ENCODE measurements around the gene RGS6.

The RGS6 gene

DNA sequence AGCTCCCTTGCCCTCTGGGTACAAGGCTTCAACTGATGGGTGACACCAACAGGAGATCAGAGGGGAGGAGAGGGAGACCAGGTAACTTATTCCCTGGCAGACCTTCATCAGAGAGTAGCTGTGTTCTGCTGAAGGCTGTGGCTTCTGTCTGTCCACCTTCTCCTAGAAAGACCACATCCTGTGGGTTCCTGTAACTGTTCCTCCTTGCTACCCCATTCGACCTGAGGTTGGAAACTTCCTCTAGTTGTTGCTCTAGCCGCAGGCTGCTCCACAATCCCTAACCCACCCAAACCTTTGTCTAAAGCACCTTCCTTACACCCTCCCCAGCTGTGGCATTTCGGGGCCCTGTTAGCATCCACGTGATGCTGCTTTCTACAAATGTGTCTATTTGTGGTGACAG lies 507.5 kb downstream of the RGS6 start:
- Histone ChIP-seq H3K79me1 (ENCODE audit: low read length) (peaks cover 7% of the 10 kb centered on the region), H3K4me3 (ENCODE audit: low read depth, low read length) (no peak overlapping the region), H3K27ac (ENCODE audit: low read depth, low read length) (no peak overlapping the region), H3K14ac (ENCODE audit: low read length) (no peak overlapping the region), H2BK5ac (ENCODE audit: low read depth, low read length, poor library complexity) (no peak overlapping the region), H2BK12ac (ENCODE audit: low read length) (no peak overlapping the region), H3K4me1 (ENCODE audit: control insufficient read depth in 1 of 2, insufficient read depth in 2 of 2, low read length in 2 of 2) (peaks cover 7 to 9% of the 10 kb centered on the region in 2 experiments), H3K36me3 (ENCODE audit: control insufficient read depth in 1 of 2, insufficient read depth in 2 of 2, low read length in 2 of 2) (no peaks in the 10 kb centered on the region), H2BK120ac (ENCODE audit: insufficient read depth, low read length, poor library complexity) (no peak overlapping the region), H3K4ac (ENCODE audit: low read depth, low read length) (no peak overlapping the region), H3K9me3 (ENCODE audit: insufficient read depth, low read depth, low read length) (no peaks in the 10 kb centered on the region), H3K23ac (ENCODE audit: low read length) (no peak overlapping the region), H4K12ac (ENCODE audit: low read depth, low read length) (no peak overlapping the region), H3K9ac (ENCODE audit: low read length) (no peak overlapping the region), H4K91ac (ENCODE audit: low read depth, low read length) (no peak overlapping the region), H2AFZ (ENCODE audit: insufficient read depth, low read length, poor library complexity) (no peak overlapping the region), H3K18ac (ENCODE audit: low read length) (no peak overlapping the region), H3K79me2 (ENCODE audit: control insufficient read depth, insufficient read depth, low read length, poor library complexity) (no peaks in the 10 kb centered on the region), H3K27me3 (ENCODE audit: insufficient read depth, low read length) (no peaks in the 10 kb centered on the region), H4K8ac (ENCODE audit: low read depth, low read length) (no peak overlapping the region), H2AK5ac (ENCODE audit: low read length) (no peak overlapping the region), H3K4me2 (ENCODE audit: low read length) (no peak overlapping the region)
- DNase-seq = no peak
- WGBS (ENCODE audit: extremely low coverage, insufficient coverage, insufficient read length) = no CpG with 5 or more reads among the region's 4 CpGs

DNA sequence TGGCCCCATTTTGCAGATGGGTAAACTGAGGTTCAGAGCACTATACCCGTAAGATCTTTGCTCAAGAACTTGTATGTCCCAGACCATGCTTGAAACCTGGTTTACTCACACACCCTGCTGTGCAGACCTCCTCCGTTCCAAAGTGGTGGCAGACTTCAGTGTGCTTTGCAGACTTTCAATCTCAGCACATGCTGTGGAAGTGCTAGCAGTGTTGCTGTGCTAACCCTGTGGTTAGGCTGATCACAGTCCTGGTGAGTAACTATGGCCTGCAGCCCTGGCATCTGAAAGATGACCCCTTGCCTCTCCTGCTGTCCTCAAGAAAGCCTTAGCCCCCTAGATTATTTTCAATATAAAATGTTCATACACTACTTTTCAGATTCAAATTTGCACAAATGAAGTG lies 511.0 kb downstream of the RGS6 start:
- Histone ChIP-seq H2BK5ac (ENCODE audit: low read depth, low read length, poor library complexity) (no peak overlapping the region), H4K12ac (ENCODE audit: low read depth, low read length) (no peak overlapping the region), H3K4me2 (ENCODE audit: low read length) (no peak overlapping the region), H2BK12ac (ENCODE audit: low read length) (no peak overlapping the region), H3K79me2 (ENCODE audit: control insufficient read depth, insufficient read depth, low read length, poor library complexity) (no peaks in the 10 kb centered on the region), H2BK120ac (ENCODE audit: insufficient read depth, low read length, poor library complexity) (no peak overlapping the region), H3K23ac (ENCODE audit: low read length) (no peak overlapping the region), H3K18ac (ENCODE audit: low read length) (no peak overlapping the region), H2AFZ (ENCODE audit: insufficient read depth, low read length, poor library complexity) (no peak overlapping the region), H4K91ac (ENCODE audit: low read depth, low read length) (no peak overlapping the region), H3K4me3 (ENCODE audit: low read depth, low read length) (no peak overlapping the region), H3K36me3 (ENCODE audit: control insufficient read depth in 1 of 2, insufficient read depth in 2 of 2, low read length in 2 of 2) (no peaks in the 10 kb centered on the region), H3K27ac (ENCODE audit: low read depth, low read length) (no peak overlapping the region), H3K27me3 (ENCODE audit: insufficient read depth, low read length) (no peaks in the 10 kb centered on the region), H3K9me3 (ENCODE audit: insufficient read depth, low read depth, low read length) (no peaks in the 10 kb centered on the region), H4K8ac (ENCODE audit: low read depth, low read length) (no peak overlapping the region), H3K14ac (ENCODE audit: low read length) (no peak overlapping the region), H3K4ac (ENCODE audit: low read depth, low read length) (no peak overlapping the region), H3K4me1 (ENCODE audit: control insufficient read depth in 1 of 2, insufficient read depth in 2 of 2, low read length in 2 of 2) (peaks cover 3% of the 10 kb centered on the region in 2 experiments), H3K79me1 (ENCODE audit: low read length) (peaks cover 3% of the 10 kb centered on the region), H3K9ac (ENCODE audit: low read length) (no peak overlapping the region), H2AK5ac (ENCODE audit: low read length) (no peak overlapping the region)
- DNase-seq = no peak
- WGBS (ENCODE audit: extremely low coverage, insufficient coverage, insufficient read length) = no CpG with 5 or more reads among the region's 2 CpGs

DNA sequence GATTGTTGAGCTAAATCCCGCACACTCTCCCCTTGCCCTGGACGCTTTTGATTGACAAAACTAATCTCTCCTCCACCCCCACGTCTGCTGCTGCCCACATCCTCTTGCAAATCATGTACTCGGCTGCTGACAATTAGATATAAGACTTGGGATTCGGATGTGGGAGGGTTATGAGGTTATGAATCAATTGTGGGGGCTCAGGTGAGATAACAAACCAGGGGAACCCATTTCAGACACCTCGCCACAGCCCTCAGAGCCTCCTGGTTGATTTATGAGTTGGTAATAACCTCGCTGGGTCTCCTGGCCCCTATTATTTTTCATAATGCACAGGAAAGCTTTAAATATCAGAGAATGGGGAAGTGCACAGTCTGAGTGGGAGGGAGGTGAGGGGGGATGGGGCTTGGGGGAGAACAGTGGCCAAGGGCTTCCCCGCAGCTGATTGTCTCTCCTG lies 511.8 kb downstream of the RGS6 start:
- Histone ChIP-seq H3K9ac (ENCODE audit: low read length) (no peak overlapping the region), H3K4me1 (ENCODE audit: control insufficient read depth in 1 of 2, insufficient read depth in 2 of 2, low read length in 2 of 2) (no peaks in the 10 kb centered on the region), H4K12ac (ENCODE audit: low read depth, low read length) (no peak overlapping the region), H2AK5ac (ENCODE audit: low read length) (no peak overlapping the region), H3K23ac (ENCODE audit: low read length) (no peak overlapping the region), H2BK5ac (ENCODE audit: low read depth, low read length, poor library complexity) (no peak overlapping the region), H3K79me1 (ENCODE audit: low read length) (no peaks in the 10 kb centered on the region), H4K8ac (ENCODE audit: low read depth, low read length) (no peak overlapping the region), H3K14ac (ENCODE audit: low read length) (no peak overlapping the region), H2BK12ac (ENCODE audit: low read length) (no peak overlapping the region), H3K27ac (ENCODE audit: low read depth, low read length) (no peak overlapping the region), H3K9me3 (ENCODE audit: insufficient read depth, low read depth, low read length) (no peaks in the 10 kb centered on the region), H4K91ac (ENCODE audit: low read depth, low read length) (no peak overlapping the region), H3K4me3 (ENCODE audit: low read depth, low read length) (no peak overlapping the region), H2BK120ac (ENCODE audit: insufficient read depth, low read length, poor library complexity) (no peak overlapping the region), H3K36me3 (ENCODE audit: control insufficient read depth in 1 of 2, insufficient read depth in 2 of 2, low read length in 2 of 2) (no peaks in the 10 kb centered on the region), H3K27me3 (ENCODE audit: insufficient read depth, low read length) (no peaks in the 10 kb centered on the region), H3K18ac (ENCODE audit: low read length) (no peak overlapping the region), H3K79me2 (ENCODE audit: control insufficient read depth, insufficient read depth, low read length, poor library complexity) (no peaks in the 10 kb centered on the region), H3K4ac (ENCODE audit: low read depth, low read length) (no peak overlapping the region), H3K4me2 (ENCODE audit: low read length) (no peak overlapping the region), H2AFZ (ENCODE audit: insufficient read depth, low read length, poor library complexity) (no peak overlapping the region)
- no peak for DNase-seq
- WGBS (ENCODE audit: extremely low coverage, insufficient coverage, insufficient read length) = no CpG with 5 or more reads among the region's 8 CpGs

DNA sequence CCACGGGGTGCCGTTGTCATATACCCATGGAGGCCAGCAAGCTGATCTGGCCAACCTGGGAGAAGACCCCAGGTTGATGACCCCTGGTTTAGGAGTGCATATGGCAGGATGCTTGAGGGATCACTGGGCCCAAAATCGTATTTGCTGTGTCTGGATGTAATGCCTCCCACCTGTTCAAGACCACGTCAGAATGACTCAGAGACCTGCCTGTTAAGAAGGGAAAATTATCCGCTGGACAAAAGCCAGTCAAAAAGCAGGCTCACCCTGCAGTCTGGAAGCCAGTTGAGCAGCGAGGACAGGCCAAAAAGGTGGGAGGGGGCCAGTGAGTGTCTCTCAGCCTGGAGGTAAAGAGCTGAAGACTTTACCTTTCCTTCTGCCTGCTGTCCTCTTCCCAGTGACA lies 512.5 kb downstream of the RGS6 start:
- H3K27ac ChIP-seq (ENCODE audit: low read depth, low read length) = no peak overlapping the region
- WGBS (ENCODE audit: extremely low coverage, insufficient coverage, insufficient read length) = no CpG with 5 or more reads among the region's 6 CpGs
- H2BK120ac ChIP-seq (ENCODE audit: insufficient read depth, low read length, poor library complexity) = no peak overlapping the region

More for the DNA sequence above, 512.5 kb downstream of the RGS6 start:
- Histone ChIP-seq H3K79me2 (ENCODE audit: control insufficient read depth, insufficient read depth, low read length, poor library complexity) (no peaks in the 10 kb centered on the region), H3K4me2 (ENCODE audit: low read length) (no peak overlapping the region), H2BK12ac (ENCODE audit: low read length) (no peak overlapping the region), H3K4me3 (ENCODE audit: low read depth, low read length) (no peak overlapping the region), H2BK5ac (ENCODE audit: low read depth, low read length, poor library complexity) (no peak overlapping the region), H3K23ac (ENCODE audit: low read length) (no peak overlapping the region), H3K4ac (ENCODE audit: low read depth, low read length) (no peak overlapping the region), H3K27me3 (ENCODE audit: insufficient read depth, low read length) (no peaks in the 10 kb centered on the region), H3K79me1 (ENCODE audit: low read length) (no peaks in the 10 kb centered on the region), H3K4me1 (ENCODE audit: control insufficient read depth in 1 of 2, insufficient read depth in 2 of 2, low read length in 2 of 2) (peaks cover 2 to 4% of the 10 kb centered on the region in 2 experiments), H3K18ac (ENCODE audit: low read length) (no peak overlapping the region), H3K9me3 (ENCODE audit: insufficient read depth, low read depth, low read length) (no peaks in the 10 kb centered on the region), H3K14ac (ENCODE audit: low read length) (no peak overlapping the region), H4K8ac (ENCODE audit: low read depth, low read length) (no peak overlapping the region), H2AK5ac (ENCODE audit: low read length) (no peak overlapping the region), H4K91ac (ENCODE audit: low read depth, low read length) (no peak overlapping the region), H3K36me3 (ENCODE audit: control insufficient read depth in 1 of 2, insufficient read depth in 2 of 2, low read length in 2 of 2) (no peaks in the 10 kb centered on the region), H2AFZ (ENCODE audit: insufficient read depth, low read length, poor library complexity) (no peak overlapping the region), H4K12ac (ENCODE audit: low read depth, low read length) (no peak overlapping the region), H3K9ac (ENCODE audit: low read length) (no peak overlapping the region)
- no peak for DNase-seq
